ENCODE data around the gene SASH1.
"Not testable (repeated sequence)": the region's sequence is repeated elsewhere in the genome, so short reads cannot be mapped to it uniquely, and the experiment has no call there.

The SASH1 gene

DNA sequence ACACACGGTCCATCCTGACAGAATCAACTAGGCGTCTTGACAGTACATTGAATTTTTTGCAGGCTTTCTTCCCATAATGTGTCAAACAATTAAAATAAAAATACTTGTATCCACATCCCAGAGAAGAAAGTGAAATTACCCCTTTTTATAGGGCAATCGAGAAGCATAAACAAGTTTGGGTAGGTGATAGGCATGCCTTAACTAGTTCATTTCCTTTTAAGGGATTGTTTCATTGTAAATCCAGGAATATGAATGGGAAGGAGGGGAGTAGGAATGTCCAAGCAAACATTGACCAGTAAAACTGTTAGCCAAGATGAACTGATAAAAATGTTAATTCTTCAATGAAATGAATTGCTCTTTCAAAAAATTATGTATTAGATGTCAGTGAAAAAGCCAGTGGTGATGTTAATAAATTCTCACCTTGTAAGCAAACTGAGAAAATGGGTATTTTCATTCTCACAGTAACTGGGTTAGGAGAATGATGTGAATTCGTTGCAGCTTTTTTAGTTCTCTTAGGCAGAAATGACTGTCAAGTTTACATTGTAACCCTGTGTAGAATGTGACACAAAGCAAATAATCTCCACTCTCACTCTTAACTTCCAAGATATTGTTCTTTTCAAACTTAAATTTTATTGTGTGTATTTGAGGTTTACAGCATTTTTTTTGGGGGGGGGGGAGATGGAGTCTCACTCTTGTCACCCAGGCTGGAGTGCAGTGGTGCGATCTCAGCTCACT lies 31.6 kb downstream of the SASH1 start:
- DNase-seq (ENCODE audit: extremely low spot score) = no peak
- ChIA-PET POLR2A (no interaction called here), CTCF (interaction anchor here (1.1 kb wide), 1 partner anchor 12 kb away, joined by 3 read pairs; no protein-coding TSS in a partner anchor)
- no peak for TF ChIP-seq CTCF (IDR thresholded peaks at IDR 0.05; ENCODE audit: control extremely low read depth, extremely low read depth, low read depth, missing control alignments)

GRCh38 chr6:148375401-148375800 lies 32.8 kb downstream of the SASH1 start:
- ChIA-PET CTCF (interaction anchor here (1.1 kb wide), 1 partner anchor 11 kb away, joined by 3 read pairs; no protein-coding TSS in a partner anchor), POLR2A (no interaction called here)
- no peak for DNase-seq (ENCODE audit: extremely low spot score)
- no peak for TF ChIP-seq CTCF (IDR thresholded peaks at IDR 0.05; ENCODE audit: control extremely low read depth, extremely low read depth, low read depth, missing control alignments)

GRCh38 chr6:148379481-148379880 lies 36.8 kb downstream of the SASH1 start:
- no peak for TF ChIP-seq CTCF (IDR thresholded peaks at IDR 0.05; ENCODE audit: control extremely low read depth, extremely low read depth, low read depth, missing control alignments)
- POLR2A ChIA-PET = no interaction called here
- CTCF ChIA-PET = interaction anchor here (1.0 to 1.3 kb wide), 3 partner anchors 19 to 35 kb away, joined by 3 read pairs; no protein-coding TSS in a partner anchor
- DNase-seq (ENCODE audit: extremely low spot score) = no peak

DNA sequence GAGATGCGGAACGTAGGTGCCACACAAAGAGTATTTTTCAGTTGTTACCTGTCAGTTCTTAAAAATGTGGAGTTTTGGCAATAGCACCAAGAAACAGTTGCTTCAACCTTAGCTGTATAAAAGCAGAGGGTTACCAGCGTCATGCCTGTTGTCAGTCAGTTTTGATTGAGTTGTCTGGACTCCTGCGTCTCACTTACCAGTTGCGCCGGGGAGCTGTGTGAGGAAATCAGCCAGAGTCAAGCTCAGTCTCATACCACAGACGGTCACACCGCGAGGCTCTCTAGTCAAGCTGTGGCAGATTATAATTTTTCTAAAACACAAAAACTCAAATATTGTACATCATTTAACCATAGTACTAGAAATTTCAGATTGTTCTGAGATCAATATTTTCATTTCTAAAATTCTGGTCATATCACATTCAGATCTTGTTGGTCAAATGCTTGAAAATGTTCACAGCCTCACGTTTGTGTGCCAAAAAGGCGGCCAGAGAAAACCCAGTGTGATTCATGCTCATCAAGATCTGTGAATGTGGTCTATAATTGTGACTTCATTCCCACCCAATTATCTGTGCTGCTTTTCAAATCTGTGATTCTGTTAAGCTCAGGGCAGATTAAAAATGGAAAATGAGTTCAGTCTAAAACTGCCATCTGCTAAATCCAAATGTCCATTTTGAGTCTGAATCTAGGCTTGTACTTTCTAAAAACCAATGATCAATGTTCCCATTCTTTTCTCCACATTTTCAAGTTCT lies 37.5 kb downstream of the SASH1 start:
- DNase-seq (ENCODE audit: extremely low spot score) = no peak
- no peak for TF ChIP-seq CTCF (IDR thresholded peaks at IDR 0.05; ENCODE audit: control extremely low read depth, extremely low read depth, low read depth, missing control alignments)
- ChIA-PET CTCF (interaction anchor here (1.0 to 1.3 kb wide), 2 partner anchors 18 to 21 kb away, joined by 3 read pairs; no protein-coding TSS in a partner anchor), POLR2A (no interaction called here)

GRCh38 chr6:148382051-148382450 lies 39.4 kb downstream of the SASH1 start:
- CTCF ChIA-PET; POLR2A ChIA-PET; DNase-seq (ENCODE audit: extremely low spot score): not testable (repeated sequence)

- ChIA-PET POLR2A (no interaction called here), CTCF (no interaction called here)
- TF ChIP-seq CTCF (IDR thresholded peaks at IDR 0.05; ENCODE audit: control extremely low read depth, extremely low read depth, low read depth, missing control alignments) = no peak
- DNase-seq (ENCODE audit: extremely low spot score) = no peak
These were observed 40.2 kb downstream of the SASH1 start for GRCh38 chr6:148382861-148383260.

Measured in GM10248 (cell line).